ENCODE data around the gene NFAM1. TPM values are rescaled to one million over a fixed set of nuclear protein-coding genes. Genes with fewer than 3 reads are reported as not detected.

The NFAM1 gene
- total and polyA plus RNA-seq, 8 donors = 0.74 to 28.0 (median 0.95) TPM

GRCh38 chr22:42344361-42344905 is 87.8 kb downstream of the NFAM1 start:
- Histone ChIP-seq H3K9me3 (no peaks in the 10 kb centered on the region), H3K4me3 (peak overlapping the region in 1 of 2 donors; percentile 5), H3K27ac (no peak overlapping the region), H3K27me3 (peaks cover 0 to 64% of the 10 kb centered on the region in 2 donors), H3K4me1 (peaks cover 0 to 3% of the 10 kb centered on the region in 2 donors), H3K36me3 (no peaks in the 10 kb centered on the region)
- peak in 2 of 4 donors; percentile 52 to 53 for DNase-seq
- peak; percentile 67 for ATAC-seq
- intact Hi-C loops (cut with DNase I) = no loop called here
- TF ChIP-seq, protein P1, sequence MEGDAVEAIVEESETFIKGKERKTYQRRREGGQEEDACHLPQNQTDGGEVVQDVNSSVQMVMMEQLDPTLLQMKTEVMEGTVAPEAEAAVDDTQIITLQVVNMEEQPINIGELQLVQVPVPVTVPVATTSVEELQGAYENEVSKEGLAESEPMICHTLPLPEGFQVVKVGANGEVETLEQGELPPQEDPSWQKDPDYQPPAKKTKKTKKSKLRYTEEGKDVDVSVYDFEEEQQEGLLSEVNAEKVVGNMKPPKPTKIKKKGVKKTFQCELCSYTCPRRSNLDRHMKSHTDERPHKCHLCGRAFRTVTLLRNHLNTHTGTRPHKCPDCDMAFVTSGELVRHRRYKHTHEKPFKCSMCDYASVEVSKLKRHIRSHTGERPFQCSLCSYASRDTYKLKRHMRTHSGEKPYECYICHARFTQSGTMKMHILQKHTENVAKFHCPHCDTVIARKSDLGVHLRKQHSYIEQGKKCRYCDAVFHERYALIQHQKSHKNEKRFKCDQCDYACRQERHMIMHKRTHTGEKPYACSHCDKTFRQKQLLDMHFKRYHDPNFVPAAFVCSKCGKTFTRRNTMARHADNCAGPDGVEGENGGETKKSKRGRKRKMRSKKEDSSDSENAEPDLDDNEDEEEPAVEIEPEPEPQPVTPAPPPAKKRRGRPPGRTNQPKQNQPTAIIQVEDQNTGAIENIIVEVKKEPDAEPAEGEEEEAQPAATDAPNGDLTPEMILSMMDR (IDR thresholded peaks at IDR 0.05) = no peak

GRCh38 chr22:42343531-42344081 is 88.6 kb downstream of the NFAM1 start:
- intact Hi-C loops (cut with DNase I) = no loop called here
- Histone ChIP-seq H3K27ac (no peak overlapping the region), H3K9me3 (no peaks in the 10 kb centered on the region), H3K27me3 (peaks cover 0 to 66% of the 10 kb centered on the region in 2 donors), H3K4me1 (peaks cover 0 to 3% of the 10 kb centered on the region in 2 donors), H3K36me3 (no peaks in the 10 kb centered on the region), H3K4me3 (peak overlapping the region in 1 of 2 donors; percentile 5)
- TF ChIP-seq, protein P1 (IDR thresholded peaks at IDR 0.05) = no peak
- peak; percentile 57 for ATAC-seq
- DNase-seq = peak in 1 of 4 donors; percentile 61

DNA sequence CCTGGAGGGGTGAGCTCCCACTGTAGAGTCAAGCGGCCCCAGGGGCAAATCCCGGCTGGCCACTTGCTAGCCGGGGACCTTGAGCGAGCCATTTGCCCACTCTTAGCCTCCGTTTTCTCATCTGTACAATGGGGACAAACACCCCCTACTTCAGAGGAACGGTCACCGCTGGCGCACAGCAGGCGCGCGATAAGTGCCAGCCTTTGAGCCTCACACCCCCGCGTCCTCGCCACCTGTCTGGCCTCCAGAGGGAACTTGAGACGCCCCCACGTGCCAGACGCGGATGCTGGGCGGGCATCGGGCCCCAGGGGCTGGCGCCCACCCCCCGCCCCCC is 89.1 kb downstream of the NFAM1 start:
- peaks cover 0 to 62% of the 10 kb centered on the region in 2 donors for H3K27me3 ChIP-seq
- no peaks in the 10 kb centered on the region for H3K36me3 ChIP-seq
- TF ChIP-seq, protein P1 (IDR thresholded peaks at IDR 0.05) = no peak
- intact Hi-C loops (cut with DNase I) = no loop called here
- H3K27ac ChIP-seq = no peak overlapping the region
- no peak for ATAC-seq
- peak in 1 of 4 donors; percentile 54 for DNase-seq
- no peaks in the 10 kb centered on the region for H3K9me3 ChIP-seq
- H3K4me1 ChIP-seq = peaks cover 0 to 3% of the 10 kb centered on the region in 2 donors
- H3K4me3 ChIP-seq = peak overlapping the region; percentile 21 to 30

GRCh38 chr22:42342426-42343120 is 89.6 kb downstream of the NFAM1 start:
- Histone ChIP-seq H3K4me1 (peaks cover 0 to 3% of the 10 kb centered on the region in 2 donors), H3K27ac (no peak overlapping the region), H3K9me3 (no peaks in the 10 kb centered on the region), H3K36me3 (no peaks in the 10 kb centered on the region), H3K27me3 (peaks cover 0 to 62% of the 10 kb centered on the region in 2 donors), H3K4me3 (peak overlapping the region in 1 of 2 donors; percentile 30)
- DNase-seq (no peak), ATAC-seq (no peak)
- TF ChIP-seq, protein P1 (IDR thresholded peaks at IDR 0.05) = no peak
- intact Hi-C loops (cut with DNase I) = no loop called here

DNA sequence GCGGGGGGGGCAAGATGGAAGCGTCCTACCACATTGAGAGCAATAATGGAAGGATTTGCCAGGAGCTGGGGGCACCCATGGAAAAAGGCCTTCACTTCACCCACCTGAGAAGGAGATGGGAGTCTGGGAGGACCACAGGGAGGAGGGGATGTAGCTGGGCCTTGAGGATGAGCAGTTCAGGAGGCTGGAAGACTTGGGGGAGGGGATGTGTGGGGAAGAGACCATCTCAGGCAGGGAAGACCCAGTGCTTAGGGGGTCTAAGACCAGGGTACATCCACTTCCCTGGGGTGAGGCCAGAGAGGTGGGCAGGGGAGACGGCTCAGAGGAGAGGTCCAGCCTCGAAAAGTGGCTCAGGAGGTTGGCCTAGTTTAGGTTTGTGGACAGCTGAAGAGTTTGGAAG is 90.4 kb downstream of the NFAM1 start:
- Histone ChIP-seq H3K9me3 (no peaks in the 10 kb centered on the region), H3K4me1 (peaks cover 0 to 3% of the 10 kb centered on the region in 2 donors), H3K4me3 (no peak overlapping the region), H3K27me3 (peaks cover 0 to 62% of the 10 kb centered on the region in 2 donors), H3K27ac (no peak overlapping the region), H3K36me3 (no peaks in the 10 kb centered on the region)
- ATAC-seq (no peak), DNase-seq (no peak)
- intact Hi-C loops (cut with DNase I) = no loop called here
- TF ChIP-seq, protein P1 (IDR thresholded peaks at IDR 0.05) = no peak
